IPS DF 6.9 (cell line): Measurements from ENCODE around the gene DBR1.

Experiments used
- DNase-seq: peaks from one replicate; pipeline ENCODE4 v3.0.0-alpha.2; 2013; ENCODE audit warnings: low read depth, low spot score
- H3K27ac ChIP-seq: one replicate; pipeline ENCODE4 v1.5.1; 2013; ENCODE audit warnings: low read length, control low read depth
- H3K27me3 ChIP-seq: 2 replicates; pipeline ENCODE4 v1.6.1; 2013; ENCODE audit warnings: mild to moderate bottlenecking, low read length; ENCODE audit not compliant: control insufficient read depth, insufficient read depth
- H3K36me3 ChIP-seq: 2 replicates; pipeline ENCODE4 v1.6.1; 2013; ENCODE audit warnings: low read length; ENCODE audit not compliant: control insufficient read depth, insufficient read depth
- H3K4me1 ChIP-seq: 2 replicates; pipeline ENCODE4 v1.6.1; 2013; ENCODE audit warnings: low read length; ENCODE audit not compliant: control insufficient read depth, insufficient read depth
- H3K4me3 ChIP-seq: 2 replicates; pipeline ENCODE4 v1.5.1; 2013; ENCODE audit warnings: mild to moderate bottlenecking, low read length
- H3K9me3 ChIP-seq: 2 replicates; pipeline ENCODE4 v1.6.1; 2013; ENCODE audit warnings: low read length, inconsistent platforms; ENCODE audit not compliant: control insufficient read depth, insufficient read depth
- WGBS: extraction: QIAGEN DNeasy Blood & Tissue Kit; methylation state at CpG from one replicate; pipeline ENCODE4 v1.1.7; 2013; ENCODE audit warnings: mixed read lengths, missing lambda C conversion rate; ENCODE audit not compliant: insufficient read length, insufficient coverage; 5-methylcytosine and 5-hydroxymethylcytosine counted together

DBR1 gene

DNA sequence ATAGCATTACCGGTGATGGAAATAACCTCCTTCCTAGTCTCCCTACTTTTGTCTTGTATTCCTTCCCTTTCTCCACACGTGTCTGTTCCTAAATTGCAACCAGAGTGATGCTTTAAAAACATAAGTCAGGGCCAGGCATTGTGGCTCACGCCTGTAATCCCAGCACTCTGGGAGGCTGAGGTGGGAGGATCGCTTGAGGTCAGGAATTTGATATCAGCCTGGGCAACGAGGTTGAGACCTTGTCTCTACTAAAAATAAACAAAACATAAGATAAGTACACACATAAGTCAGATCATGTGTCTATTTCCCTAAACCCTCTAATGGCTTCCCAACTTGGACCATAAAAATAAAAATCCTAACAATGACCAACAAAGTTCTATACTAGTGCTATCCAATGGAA, 30.8 kb upstream of the DBR1 start:
- Histone ChIP-seq H3K36me3 (no peaks in the 10 kb centered on the region), H3K4me3 (no peak overlapping the region), H3K4me1 (peaks cover 2% of the 10 kb centered on the region; the same call in 1 of the 2 replicates), H3K27ac (no peak overlapping the region), H3K27me3 (no peaks in the 10 kb centered on the region), H3K9me3 (no peaks in the 10 kb centered on the region)
- DNase-seq = no peak
- WGBS = no CpG with 5 or more reads among the region's 5 CpGs

DNA sequence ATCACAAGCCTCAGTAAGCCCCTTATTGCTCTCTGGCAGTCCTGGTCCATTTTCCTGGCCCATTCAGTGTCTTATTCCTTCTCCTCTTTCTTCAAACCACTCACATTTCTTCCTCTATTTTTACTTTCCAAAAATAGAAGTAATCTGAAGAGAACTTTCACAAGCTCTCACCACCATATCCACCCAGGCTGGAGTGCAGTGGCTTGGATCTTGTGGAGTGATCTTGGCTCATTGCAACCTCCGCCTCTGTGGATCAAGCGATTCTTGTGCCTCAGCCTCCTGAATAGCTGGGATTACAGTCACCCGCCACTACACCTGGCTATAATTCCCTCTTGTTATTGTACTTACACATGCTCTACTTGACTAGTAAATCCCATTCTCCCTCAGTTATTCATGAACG, 29.2 kb upstream of the DBR1 start:
- Histone ChIP-seq H3K36me3 (no peaks in the 10 kb centered on the region), H3K4me1 (peaks cover 2% of the 10 kb centered on the region; the same call in 1 of the 2 replicates), H3K27me3 (no peaks in the 10 kb centered on the region), H3K27ac (no peak overlapping the region), H3K4me3 (no peak overlapping the region), H3K9me3 (no peaks in the 10 kb centered on the region)
- WGBS = no CpG with 5 or more reads among the region's 4 CpGs
- DNase-seq = no peak

GRCh38 chr3:138202945-138203701, 28.4 kb upstream of the DBR1 start:
- DNase-seq = no peak
- no CpG with 5 or more reads among the region's 3 CpGs for WGBS
- no peak overlapping the region for H3K27ac ChIP-seq
- H3K4me3 ChIP-seq = no peak overlapping the region
- H3K4me1 ChIP-seq = peaks cover 2% of the 10 kb centered on the region; the same call in 1 of the 2 replicates
- H3K27me3 ChIP-seq = no peaks in the 10 kb centered on the region
- H3K36me3 ChIP-seq = no peaks in the 10 kb centered on the region
- no peaks in the 10 kb centered on the region for H3K9me3 ChIP-seq

GRCh38 chr3:138200424-138200823, 25.7 kb upstream of the DBR1 start:
- Histone ChIP-seq H3K4me3 (no peak overlapping the region), H3K36me3 (no peaks in the 10 kb centered on the region), H3K9me3 (no peaks in the 10 kb centered on the region), H3K27ac (no peak overlapping the region), H3K27me3 (no peaks in the 10 kb centered on the region), H3K4me1 (peaks cover 2% of the 10 kb centered on the region; the same call in 1 of the 2 replicates)
- DNase-seq = no peak
- no CpG with 5 or more reads among the region's 1 CpG for WGBS

GRCh38 chr3:138199851-138200250, 25.1 kb upstream of the DBR1 start:
- Histone ChIP-seq H3K4me1 (peaks cover 2% of the 10 kb centered on the region; the same call in 1 of the 2 replicates), H3K27me3 (no peaks in the 10 kb centered on the region), H3K27ac (no peak overlapping the region), H3K9me3 (no peaks in the 10 kb centered on the region), H3K36me3 (no peaks in the 10 kb centered on the region), H3K4me3 (no peak overlapping the region)
- DNase-seq = no peak
- no CpG with 5 or more reads among the region's 2 CpGs for WGBS

DNA sequence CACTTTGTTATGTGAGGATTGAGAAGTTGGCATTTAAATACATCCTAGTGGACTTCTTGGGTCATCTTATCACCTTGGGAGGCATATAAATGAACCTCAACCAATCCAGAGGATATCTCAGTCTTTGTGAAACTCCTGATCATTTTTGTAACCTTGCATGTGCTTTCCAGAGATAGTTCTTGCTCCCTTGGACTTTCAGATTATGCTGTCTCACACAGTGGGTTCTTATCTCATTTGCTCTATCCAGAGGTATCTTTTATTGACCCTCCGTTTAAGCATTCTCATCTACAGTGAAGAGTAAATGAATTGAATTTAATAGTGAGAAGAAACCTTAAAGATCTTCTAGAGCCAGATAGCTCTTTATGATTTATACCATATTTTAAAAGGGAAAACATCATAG, 22.8 kb upstream of the DBR1 start:
- no peak overlapping the region for H3K27ac ChIP-seq
- H3K36me3 ChIP-seq = peaks cover under 1% of the 10 kb centered on the region; the same call in 1 of the 2 replicates
- H3K9me3 ChIP-seq = no peaks in the 10 kb centered on the region
- no CpG with 5 or more reads among the region's 1 CpG for WGBS
- DNase-seq = no peak
- no peaks in the 10 kb centered on the region for H3K4me1 ChIP-seq
- no peak overlapping the region for H3K4me3 ChIP-seq
- no peaks in the 10 kb centered on the region for H3K27me3 ChIP-seq

DNA sequence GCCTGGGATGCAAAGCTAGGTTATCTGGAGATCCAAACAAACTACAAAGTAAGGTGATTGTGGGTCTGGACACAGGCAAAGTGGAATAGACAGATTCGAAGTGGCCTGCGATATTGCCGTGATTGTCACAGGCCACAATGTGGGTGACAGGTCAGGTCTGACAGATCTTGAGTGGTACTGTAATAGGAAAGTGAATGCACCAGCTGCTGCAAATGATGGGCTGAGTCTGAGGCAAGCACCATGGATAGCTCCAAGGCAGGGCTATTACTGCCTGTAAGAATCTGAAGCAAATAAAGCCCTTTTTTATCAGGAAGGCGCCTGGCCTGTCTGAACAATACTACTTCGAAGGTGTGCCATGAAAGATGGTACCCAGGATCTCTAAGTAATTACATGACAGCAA, 22.3 kb upstream of the DBR1 start:
- no peaks in the 10 kb centered on the region for H3K4me1 ChIP-seq
- no peak overlapping the region for H3K27ac ChIP-seq
- no peaks in the 10 kb centered on the region for H3K9me3 ChIP-seq
- no CpG with 5 or more reads among the region's 5 CpGs for WGBS
- peaks cover 2% of the 10 kb centered on the region; the same call in 1 of the 2 replicates for H3K36me3 ChIP-seq
- H3K4me3 ChIP-seq = no peak overlapping the region
- no peak for DNase-seq
- H3K27me3 ChIP-seq = no peaks in the 10 kb centered on the region

DNA sequence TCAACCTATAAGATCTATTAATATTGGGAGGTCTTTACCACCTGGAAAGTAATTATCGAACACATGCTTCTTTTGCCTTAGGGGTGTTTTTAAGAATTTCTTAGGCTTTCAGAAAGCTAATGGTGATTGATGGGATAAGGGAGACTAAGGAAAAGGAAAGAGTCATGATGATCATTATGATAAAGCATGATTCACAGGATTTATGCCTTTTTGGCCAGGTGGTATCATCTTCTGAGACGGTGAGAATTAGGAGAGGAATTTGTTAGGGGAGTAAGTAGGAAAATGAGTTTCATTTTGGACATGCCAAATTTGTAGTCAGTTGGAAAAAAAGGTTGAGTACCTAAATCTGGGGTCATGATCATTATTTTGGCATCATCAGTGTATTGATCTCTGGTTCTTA, 21.3 kb upstream of the DBR1 start:
- no peak overlapping the region for H3K4me3 ChIP-seq
- H3K27ac ChIP-seq = no peak overlapping the region
- peaks cover 2% of the 10 kb centered on the region; the same call in 1 of the 2 replicates for H3K36me3 ChIP-seq
- H3K4me1 ChIP-seq = no peaks in the 10 kb centered on the region
- WGBS = 100% methylated on average over 1 of the region's 2 CpGs
- H3K9me3 ChIP-seq = no peaks in the 10 kb centered on the region
- no peaks in the 10 kb centered on the region for H3K27me3 ChIP-seq
- DNase-seq = no peak

- H3K36me3 ChIP-seq = peaks cover 2% of the 10 kb centered on the region; the same call in 1 of the 2 replicates
- H3K4me3 ChIP-seq = no peak overlapping the region
- H3K4me1 ChIP-seq = no peaks in the 10 kb centered on the region
- H3K27ac ChIP-seq = no peak overlapping the region
- DNase-seq = no peak
- H3K27me3 ChIP-seq = no peaks in the 10 kb centered on the region
- H3K9me3 ChIP-seq = no peaks in the 10 kb centered on the region
- WGBS = no CpG with 5 or more reads among the region's 2 CpGs
Observed at GRCh38 chr3:138195481-138195880, 20.8 kb upstream of the DBR1 start.

DNA sequence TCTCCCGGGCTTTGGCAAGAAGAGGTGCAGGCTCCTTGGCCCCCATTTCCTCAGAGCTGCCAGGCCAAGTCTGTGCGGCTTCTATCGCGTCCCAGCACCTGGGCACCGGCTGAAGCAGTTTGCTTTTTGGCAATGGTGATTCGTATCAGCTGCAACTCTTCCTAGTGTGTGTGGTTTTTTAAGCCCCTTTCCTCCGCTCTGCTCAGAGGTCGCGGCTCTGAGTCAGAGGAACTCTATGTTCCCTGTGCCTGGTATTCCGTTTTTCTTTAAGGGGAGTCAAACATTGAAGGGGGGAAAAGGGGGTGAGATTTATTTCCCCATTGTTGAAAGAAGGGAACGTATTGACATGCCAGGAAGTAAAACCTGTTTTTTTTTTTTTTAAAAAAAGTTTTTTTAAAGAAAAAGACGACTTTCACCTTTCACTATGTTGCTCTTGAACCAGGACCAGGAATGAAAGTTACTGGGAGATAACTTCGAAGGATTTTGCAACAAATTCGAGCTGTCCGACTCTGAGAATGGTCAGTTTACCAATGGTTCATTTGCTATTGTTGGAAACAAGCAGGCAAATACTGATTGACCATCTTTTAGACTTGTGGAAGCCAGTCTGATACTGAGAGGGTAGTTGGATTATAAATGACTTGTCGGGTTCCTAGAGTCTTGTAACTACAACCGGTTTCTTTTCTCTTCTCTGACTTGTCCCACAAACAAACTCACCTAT, 13.5 kb upstream of the DBR1 start:
- Histone ChIP-seq H3K27ac (no peak overlapping the region), H3K36me3 (peaks cover 2% of the 10 kb centered on the region; the same call in 1 of the 2 replicates), H3K27me3 (no peaks in the 10 kb centered on the region), H3K4me3 (peak overlapping the region; percentile 74), H3K4me1 (no peaks in the 10 kb centered on the region; the same call in 1 of the 2 replicates), H3K9me3 (no peaks in the 10 kb centered on the region)
- no peak for DNase-seq
- WGBS = no CpG with 5 or more reads among the region's 17 CpGs
